Endothelial cell of hepatic sinusoid (primary cell): ENCODE results near the gene EPM2AIP1.

Source experiments
- in situ Hi-C: cut with HindIII; loops from 2 replicates; pipeline ENCODE4 v1.10.0; 2017; ENCODE audit warnings: low sequenced_read_pairs

Gene EPM2AIP1

GRCh38 chr3:36992806-36993325 is at the start of gene EPM2AIP1:
Gene EPM2AIP1 (minus strand): TSS chr3:36993131. CDS start chr3:36993077, 54 bp downstream.
- in situ Hi-C loops = no loop called here

GRCh38 chr3:37042712-37043111 is 49.8 kb upstream of the EPM2AIP1 start:
- in situ Hi-C loops = loop anchor here (25.0 kb wide), 1 partner anchor 170 kb away; no protein-coding TSS in a partner anchor

- in situ Hi-C loops = loop anchor here (25.0 kb wide), 1 partner anchor 171 kb away; no protein-coding TSS in a partner anchor
Observed at GRCh38 chr3:37041546-37042195, 48.7 kb upstream of the EPM2AIP1 start.

GRCh38 chr3:37040231-37040630 is 47.3 kb upstream of the EPM2AIP1 start:
- in situ Hi-C loops = loop anchor here (25.0 kb wide), 1 partner anchor 172 kb away; no protein-coding TSS in a partner anchor

DNA sequence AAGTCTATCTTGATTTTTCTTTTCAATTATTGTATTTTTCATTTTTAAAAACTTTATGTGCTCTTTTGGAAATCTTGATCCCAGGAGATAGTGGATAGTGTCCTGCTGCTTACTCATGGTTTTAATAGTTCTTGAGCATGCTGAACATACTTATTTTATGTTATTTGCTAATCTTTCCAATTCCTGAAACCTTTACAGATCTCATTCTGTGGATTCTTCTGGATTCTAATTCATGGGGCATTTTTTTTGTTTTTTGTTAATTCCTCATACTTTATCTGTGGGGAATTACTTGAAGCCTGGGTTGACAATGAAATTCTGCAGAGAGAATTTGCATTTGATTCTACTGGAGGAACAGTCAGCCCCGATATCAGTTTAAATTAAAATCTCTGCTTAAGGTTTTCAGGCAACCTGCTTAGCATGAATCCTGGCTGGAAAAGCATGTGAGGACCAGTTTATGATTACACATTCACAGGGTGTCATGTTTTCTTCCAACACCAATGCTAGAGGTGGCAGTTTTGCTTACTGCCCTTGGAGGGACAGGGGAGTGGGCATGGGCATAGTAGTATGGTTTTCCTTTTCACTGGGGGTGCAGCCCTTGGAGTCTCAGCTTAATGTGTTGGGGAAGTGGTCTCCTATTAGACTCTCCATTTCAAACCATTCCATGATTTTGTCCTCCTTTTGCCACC is 46.4 kb upstream of the EPM2AIP1 start:
- in situ Hi-C loops = loop anchor here (25.0 kb wide), 1 partner anchor 173 kb away; no protein-coding TSS in a partner anchor

DNA sequence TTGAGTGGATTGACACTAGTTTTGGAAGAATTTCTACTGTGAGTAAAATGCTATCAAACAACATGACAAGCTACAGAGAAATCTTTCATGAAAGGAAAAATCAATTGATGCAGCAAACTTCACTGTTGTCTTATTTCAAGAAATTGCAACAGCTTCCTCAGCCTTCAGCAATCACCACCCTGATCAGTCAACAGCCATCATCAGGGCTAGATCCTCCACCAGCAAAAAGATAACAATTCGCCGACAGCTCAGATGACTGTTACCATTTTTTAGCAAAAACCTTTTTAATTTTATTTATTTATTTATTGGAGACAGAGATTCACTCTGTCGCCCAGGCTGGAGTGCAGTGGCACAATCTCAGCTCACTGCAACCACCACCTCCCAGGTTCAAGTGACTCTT is 44.4 kb upstream of the EPM2AIP1 start:
- in situ Hi-C loops = loop anchor here (25.0 kb wide), 1 partner anchor 175 kb away; no protein-coding TSS in a partner anchor

DNA sequence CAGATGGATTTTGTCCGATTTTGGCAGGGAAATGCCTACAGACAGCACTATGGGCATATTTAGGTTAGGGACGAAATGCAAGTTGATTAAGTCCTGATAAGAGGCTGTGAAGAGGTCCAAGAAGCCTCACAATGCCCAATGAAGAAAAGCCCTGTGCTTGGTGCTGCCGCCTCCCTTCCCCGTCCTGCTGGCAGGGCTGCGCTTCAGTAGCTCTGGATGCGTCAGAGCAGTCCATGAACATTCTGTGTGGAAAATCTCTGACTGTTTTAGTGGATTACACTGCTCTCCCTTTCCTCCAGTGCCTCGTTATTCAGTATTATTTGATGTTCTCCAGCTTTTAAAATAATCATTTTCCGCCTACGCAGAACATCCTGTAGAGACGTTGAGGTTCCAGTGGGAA is 40.0 kb upstream of the EPM2AIP1 start:
- in situ Hi-C loops = loop anchor here (25.0 kb wide), 1 partner anchor 179 kb away; no protein-coding TSS in a partner anchor

GRCh38 chr3:37031096-37031682 is 38.3 kb upstream of the EPM2AIP1 start:
- in situ Hi-C loops = loop anchor here (25.0 kb wide), 1 partner anchor 181 kb away; no protein-coding TSS in a partner anchor

DNA sequence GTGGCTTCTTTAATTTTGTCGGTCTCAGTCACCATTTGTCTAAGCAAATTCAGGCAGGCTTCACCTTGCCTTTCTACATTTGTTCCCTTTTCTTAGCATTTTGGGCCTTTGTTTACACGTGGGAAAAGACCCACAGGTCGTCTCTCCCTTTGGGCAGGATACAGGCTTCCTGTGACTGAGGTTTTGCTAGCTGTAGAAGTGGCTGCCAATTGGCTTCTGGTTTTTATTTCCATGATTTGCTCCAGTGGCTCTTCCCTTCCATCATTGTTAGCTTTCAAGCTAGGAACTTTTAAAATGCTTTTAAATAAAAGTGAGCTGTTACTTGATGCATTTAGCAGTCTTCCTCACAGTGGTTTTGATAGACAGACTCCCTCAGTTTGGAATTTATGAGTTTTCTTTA is 37.7 kb upstream of the EPM2AIP1 start:
- in situ Hi-C loops = loop anchor here (25.0 kb wide), 1 partner anchor 182 kb away; no protein-coding TSS in a partner anchor

GRCh38 chr3:37029516-37030163 is 36.7 kb upstream of the EPM2AIP1 start:
- in situ Hi-C loops = loop anchor here (25.0 kb wide), 1 partner anchor 183 kb away; no protein-coding TSS in a partner anchor

GRCh38 chr3:37029111-37029510 is 36.2 kb upstream of the EPM2AIP1 start:
- in situ Hi-C loops = loop anchor here (25.0 kb wide), 1 partner anchor 183 kb away; no protein-coding TSS in a partner anchor

DNA sequence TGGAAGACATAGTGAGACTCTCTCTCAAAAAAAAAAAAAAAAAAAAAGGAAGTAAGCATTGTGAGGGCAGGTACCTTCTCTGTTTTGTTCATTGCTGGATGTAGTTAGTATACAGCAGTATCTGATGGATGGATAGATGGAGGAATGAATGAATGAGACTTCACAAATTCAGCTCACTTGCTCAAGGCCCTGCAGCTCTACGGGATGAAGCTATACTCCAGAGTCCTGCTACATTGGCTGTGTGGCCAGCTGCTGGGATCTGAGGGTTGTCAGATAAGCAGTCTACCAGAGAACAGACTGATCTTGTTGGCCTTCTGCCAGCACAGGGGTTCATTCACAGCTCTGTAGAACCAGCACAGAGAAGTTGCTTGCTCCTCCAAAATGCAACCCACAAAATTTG is 35.4 kb upstream of the EPM2AIP1 start:
- in situ Hi-C loops = loop anchor here (25.0 kb wide), 1 partner anchor 184 kb away; no protein-coding TSS in a partner anchor

GRCh38 chr3:37026851-37027250 is 33.9 kb upstream of the EPM2AIP1 start:
- in situ Hi-C loops = loop anchor here (25.0 kb wide), 1 partner anchor 185 kb away; no protein-coding TSS in a partner anchor

DNA sequence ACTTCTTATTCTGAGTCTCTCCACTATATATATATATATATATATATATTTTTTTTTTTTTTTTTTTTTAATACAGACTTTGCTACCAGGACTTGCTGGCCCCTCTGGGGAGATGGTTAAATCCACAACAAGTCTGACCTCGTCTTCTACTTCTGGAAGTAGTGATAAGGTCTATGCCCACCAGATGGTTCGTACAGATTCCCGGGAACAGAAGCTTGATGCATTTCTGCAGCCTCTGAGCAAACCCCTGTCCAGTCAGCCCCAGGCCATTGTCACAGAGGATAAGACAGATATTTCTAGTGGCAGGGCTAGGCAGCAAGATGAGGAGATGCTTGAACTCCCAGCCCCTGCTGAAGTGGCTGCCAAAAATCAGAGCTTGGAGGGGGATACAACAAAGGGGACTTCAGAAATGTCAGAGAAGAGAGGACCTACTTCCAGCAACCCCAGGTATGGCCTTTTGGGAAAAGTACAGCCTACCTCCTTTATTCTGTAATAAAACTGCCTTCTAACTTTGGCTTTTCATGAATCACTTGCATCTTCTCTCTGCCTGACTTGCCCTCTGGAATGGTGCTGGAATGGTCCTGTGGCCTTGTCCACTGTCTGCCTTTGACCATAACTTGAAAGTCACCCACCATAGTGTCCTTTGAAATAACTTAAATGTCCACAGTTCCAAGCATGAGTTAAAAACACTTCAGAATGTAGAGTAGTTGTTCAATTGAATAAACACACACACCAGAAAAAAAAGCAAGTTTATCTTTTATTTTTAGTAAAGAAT is 32.8 kb upstream of the EPM2AIP1 start:
- in situ Hi-C loops = loop anchor here (25.0 kb wide), 1 partner anchor 187 kb away; no protein-coding TSS in a partner anchor

- in situ Hi-C loops = loop anchor here (25.0 kb wide), 1 partner anchor 187 kb away; no protein-coding TSS in a partner anchor
Observed at GRCh38 chr3:37024820-37025405, 32.0 kb upstream of the EPM2AIP1 start.

DNA sequence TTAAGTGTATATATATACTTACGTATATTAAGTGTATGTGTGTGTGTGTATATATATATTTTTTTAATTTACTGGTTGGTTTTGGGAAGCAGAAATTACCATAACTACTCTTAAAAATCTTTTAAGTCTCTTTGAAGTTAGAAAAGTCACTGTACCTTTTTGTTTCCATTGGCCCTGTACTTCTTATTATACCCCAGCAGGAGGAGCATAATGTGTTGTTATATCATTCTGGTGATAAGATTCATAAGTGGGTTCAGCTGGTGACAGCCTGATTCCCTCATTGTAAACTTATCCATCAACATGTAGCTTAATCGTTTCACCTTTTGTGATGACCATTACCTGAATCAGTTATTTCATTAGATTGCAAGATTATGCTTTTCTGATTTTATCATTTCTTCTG is 31.2 kb upstream of the EPM2AIP1 start:
- in situ Hi-C loops = no loop called here

GRCh38 chr3:37017683-37018082 is 24.8 kb upstream of the EPM2AIP1 start:
- in situ Hi-C loops = no loop called here

GRCh38 chr3:37016903-37017302 is 24.0 kb upstream of the EPM2AIP1 start:
- in situ Hi-C loops = no loop called here

DNA sequence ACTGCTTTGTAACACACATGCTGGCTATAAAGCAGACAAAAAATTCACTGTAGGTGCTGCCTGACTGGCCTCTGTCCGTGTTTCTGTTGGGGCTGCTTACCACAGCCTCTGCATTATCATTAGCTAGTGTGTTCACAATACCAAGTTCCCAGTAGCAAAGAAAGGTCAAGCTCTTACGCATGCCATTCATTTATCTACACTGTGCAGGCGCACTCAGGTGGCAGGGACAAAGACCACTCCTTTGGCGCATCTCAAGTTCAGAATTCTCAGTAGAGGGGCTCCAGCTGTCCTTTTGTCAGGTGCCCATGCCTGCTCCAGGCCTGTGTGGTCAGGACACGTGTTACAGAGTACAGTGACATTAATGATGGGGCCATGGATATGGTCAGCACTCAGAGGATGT is 22.7 kb upstream of the EPM2AIP1 start:
- in situ Hi-C loops = no loop called here
